Measurements from ENCODE around the gene TBX6.

Gene TBX6

GRCh38 chr16:30051518-30051917 is 40.2 kb downstream of the TBX6 start:
- Histone ChIP-seq H3K4me2 (ENCODE audit: low read length) (no peak overlapping the region), H4K20me1 (ENCODE audit: insufficient read depth, low read length) (no peaks in the 10 kb centered on the region), H3K9me3 (ENCODE audit: low read length) (no peaks in the 10 kb centered on the region), H3K9me2 (ENCODE audit: low read depth, low read length) (no peaks in the 10 kb centered on the region), H3K27me3 (ENCODE audit: insufficient read depth, low read length) (no peaks in the 10 kb centered on the region; the same call in 1 of the 2 replicates), H3K27ac (ENCODE audit: low read depth, low read length, poor library complexity, severe bottlenecking) (no peak overlapping the region), H3K4me3 (ENCODE audit: low read depth, low read length, poor library complexity, severe bottlenecking) (no peak overlapping the region), H3K36me3 (ENCODE audit: insufficient read depth, low read length) (no peaks in the 10 kb centered on the region), H3K9ac (ENCODE audit: low read length) (no peak overlapping the region; the same call in 1 of the 2 replicates), H3K79me2 (ENCODE audit: insufficient read depth, low read length) (no peaks in the 10 kb centered on the region), H3F3A (ENCODE audit: insufficient read depth, low read length) (no peaks in the 10 kb centered on the region), H2AFZ (ENCODE audit: low read length) (no peak overlapping the region), H3K4me1 (ENCODE audit: insufficient read depth, low read length, severe bottlenecking) (peaks cover 25% of the 10 kb centered on the region)
- TF ChIP-seq EZH2 (IDR thresholded peaks at IDR 0.05; ENCODE audit: borderline replicate concordance, low read length), result no peak
- no peak for TF ChIP-seq CTCF (IDR thresholded peaks at IDR 0.05; ENCODE audit: low read length)

- Histone ChIP-seq H2AFZ (ENCODE audit: low read length) (no peak overlapping the region), H3K36me3 (ENCODE audit: insufficient read depth, low read length) (no peaks in the 10 kb centered on the region), H3F3A (ENCODE audit: insufficient read depth, low read length) (no peaks in the 10 kb centered on the region), H3K9me3 (ENCODE audit: low read length) (no peaks in the 10 kb centered on the region), H3K9me2 (ENCODE audit: low read depth, low read length) (no peaks in the 10 kb centered on the region), H3K4me2 (ENCODE audit: low read length) (no peak overlapping the region), H3K9ac (ENCODE audit: low read length) (no peak overlapping the region), H3K79me2 (ENCODE audit: insufficient read depth, low read length) (no peaks in the 10 kb centered on the region), H3K27ac (ENCODE audit: low read depth, low read length, poor library complexity, severe bottlenecking) (no peak overlapping the region), H3K4me3 (ENCODE audit: low read depth, low read length, poor library complexity, severe bottlenecking) (no peak overlapping the region), H4K20me1 (ENCODE audit: insufficient read depth, low read length) (no peaks in the 10 kb centered on the region), H3K4me1 (ENCODE audit: insufficient read depth, low read length, severe bottlenecking) (peaks cover 24% of the 10 kb centered on the region), H3K27me3 (ENCODE audit: insufficient read depth, low read length) (no peaks in the 10 kb centered on the region; the same call in 1 of the 2 replicates)
- no peak for TF ChIP-seq CTCF (IDR thresholded peaks at IDR 0.05; ENCODE audit: low read length)
Measured at GRCh38 chr16:30049871-30050270, 41.9 kb downstream of the TBX6 start.

- H3K9me3 ChIP-seq (ENCODE audit: low read length), result no peaks in the 10 kb centered on the region
- H2AFZ ChIP-seq (ENCODE audit: low read length), result no peak overlapping the region
- TF ChIP-seq EZH2 (IDR thresholded peaks at IDR 0.05; ENCODE audit: borderline replicate concordance, low read length) (no peak), CTCF (IDR thresholded peaks at IDR 0.05; ENCODE audit: low read length) (no peak)
- H3K4me2 ChIP-seq (ENCODE audit: low read length), result no peak overlapping the region
- no peak overlapping the region for H3K4me3 ChIP-seq (ENCODE audit: low read depth, low read length, poor library complexity, severe bottlenecking)
- no peak overlapping the region for H3K27ac ChIP-seq (ENCODE audit: low read depth, low read length, poor library complexity, severe bottlenecking)
- H3K36me3 ChIP-seq (ENCODE audit: insufficient read depth, low read length), result no peaks in the 10 kb centered on the region
- H3K79me2 ChIP-seq (ENCODE audit: insufficient read depth, low read length), result no peaks in the 10 kb centered on the region
- no peaks in the 10 kb centered on the region; the same call in 1 of the 2 replicates for H3K27me3 ChIP-seq (ENCODE audit: insufficient read depth, low read length)
- no peak overlapping the region for H3K9ac ChIP-seq (ENCODE audit: low read length)
- no peaks in the 10 kb centered on the region for H3F3A ChIP-seq (ENCODE audit: insufficient read depth, low read length)
- no peaks in the 10 kb centered on the region for H3K4me1 ChIP-seq (ENCODE audit: insufficient read depth, low read length, severe bottlenecking)
- H4K20me1 ChIP-seq (ENCODE audit: insufficient read depth, low read length), result no peaks in the 10 kb centered on the region
- no peaks in the 10 kb centered on the region for H3K9me2 ChIP-seq (ENCODE audit: low read depth, low read length)
Measured at GRCh38 chr16:30046588-30046987, 45.1 kb downstream of the TBX6 start.
